A549 (cell line): ENCODE results near the gene LRRC4C.

Experiments
- MAX ChIP-seq: IDR thresholded peaks from 2 replicates; pipeline ENCODE4 v1.6.1; 2012
- POLR2A ChIP-seq: IDR thresholded peaks from 2 replicates; pipeline ENCODE4 v1.6.1; 2012; ENCODE audit warnings: mild to moderate bottlenecking, low read length
- REST ChIP-seq: fragments of 200-600 bp; sonication (generic); IDR thresholded peaks from 2 replicates; pipeline ENCODE4 v1.6.1; 2016; ENCODE audit warnings: antibody characterized with exemption, mild to moderate bottlenecking, moderate library complexity

GRCh38 chr11:40716344-40717130 lies 742.9 kb downstream of the LRRC4C start:
- TF ChIP-seq REST (no peak), POLR2A (no peak), MAX (no peak)
